HCT116 (cell line): ENCODE data around the gene OR2H2. TPM values are rescaled to one million over a fixed set of nuclear protein-coding genes. Genes with fewer than 3 reads are reported as not detected.

Source experiments
- ATAC-seq: fragments of 200-7000 bp; cut with Tn5 transposase; 2 replicates; pipeline ENCODE4 v1.9.1; 2020; ENCODE audit warnings: mild to moderate bottlenecking, moderate library complexity
- BruUV-seq: library from RNA; stranded (reverse); fragments of 400-500 nt; replicated peaks from 2 replicates; lab custom pipeline; 2021; lab: Mats Ljungman, UMichigan
- CTCF ChIA-PET: fragments of 300-600 bp; sonication (Branson Sonifier 250); formaldehyde crosslinking; loops from one replicate; lab custom pipeline; 2021; ENCODE audit warnings: antibody characterized with exemption; lab: Charles Lee
- POLR2A ChIA-PET: fragments of 300-600, 350-600 bp; sonication (Branson Sonifier 250); formaldehyde crosslinking; loops from one replicate; lab custom pipeline; 2021; ENCODE audit warnings: antibody characterized with exemption; lab: Charles Lee
- RAD21 ChIA-PET, 2 experiments: fragments of 300-600 bp; sonication (Branson Sonifier 250); formaldehyde crosslinking; loops; one replicate each; lab custom pipeline; 2023; ENCODE audit warnings: low total read pairs in 2 of 2; ENCODE audit not compliant: uncharacterized antibody in 2 of 2, unreplicated experiment in 2 of 2, low non-redundant PET in 1 of 2; lab: Charles Lee
- DNase-seq: peaks from one replicate; pipeline ENCODE4 v3.0.0-alpha.2; 2010; ENCODE audit warnings: low read depth, low spot score
- H2AFZ ChIP-seq: fragments of 200-600 bp; shearing (Covaris generic), sonication (generic); 2 replicates; pipeline ENCODE4 v1.6.1; 2017; ENCODE audit warnings: low read depth, mixed run types, mixed read lengths, antibody characterized with exemption, low read length; ENCODE audit not compliant: poor library complexity, severe bottlenecking
- H3K27ac ChIP-seq: 2 replicates; pipeline ENCODE4 v1.5.1; 2012; ENCODE audit warnings: low read depth, low read length
- H3K27me3 ChIP-seq: fragments of 200-600 bp; sonication (generic); 2 replicates; pipeline ENCODE4 v1.6.1; 2016; ENCODE audit warnings: mixed run types, low read length, mixed read lengths; ENCODE audit not compliant: insufficient read depth
- H3K36me3 ChIP-seq, 2 experiments: fragments of 200-500 bp in 1 of 2; fragments of 200-600 bp in 1 of 2; sonication (Bioruptor generic) in 1 of 2; sonication (generic) in 1 of 2; 2 replicates each; pipeline versions ENCODE4 v1.5.1 to v1.6.1; 2014 to 2016; ENCODE audit warnings: low read length in 2 of 2, inconsistent platforms in 1 of 2, mixed read lengths in 1 of 2, mixed run types in 1 of 2; ENCODE audit not compliant: insufficient read depth in 2 of 2, control insufficient read depth in 1 of 2
- H3K4me1 ChIP-seq, 2 experiments: fragments of 200-600 bp in 1 of 2; sonication (generic) in 1 of 2; 2 replicates each; pipeline versions ENCODE4 v1.5.1 to v1.6.1; 2012 to 2017; ENCODE audit warnings: low read length in 2 of 2, inconsistent platforms in 1 of 2, mild to moderate bottlenecking in 1 of 2, mixed read lengths in 1 of 2, mixed run types in 1 of 2, moderate library complexity in 1 of 2; ENCODE audit not compliant: insufficient read depth in 2 of 2, control insufficient read depth in 1 of 2
- H3K4me2 ChIP-seq: fragments of 200-600 bp; sonication (generic); 2 replicates; pipeline ENCODE4 v1.6.1; 2017; ENCODE audit warnings: mixed run types, low read length, mixed read lengths
- H3K4me3 ChIP-seq, 2 experiments: fragments of 200-600 bp in 1 of 2; sonication (generic) in 1 of 2; replicated peaks in 1 of 2; 2 replicates each; pipeline ENCODE4 v1.5.1; 2011 to 2016; ENCODE audit warnings: low read length in 2 of 2, control low read depth in 1 of 2, low read depth in 1 of 2, mild to moderate bottlenecking in 1 of 2, mixed read lengths in 1 of 2, mixed run types in 1 of 2
- H3K79me2 ChIP-seq: fragments of 200-600 bp; sonication (generic); 2 replicates; pipeline ENCODE4 v1.6.1; 2017; ENCODE audit warnings: mild to moderate bottlenecking, mixed run types, low read length, moderate library complexity, mixed read lengths; ENCODE audit not compliant: insufficient read depth
- H3K9ac ChIP-seq: fragments of 200-600 bp; sonication (generic); 2 replicates; pipeline ENCODE4 v1.6.1; 2016; ENCODE audit warnings: low read length, mixed read lengths
- H3K9me2 ChIP-seq: fragments of 200-600 bp; sonication (generic), shearing (Covaris generic); 2 replicates; pipeline ENCODE4 v1.6.1; 2017; ENCODE audit warnings: mixed run types, mild to moderate bottlenecking, moderate library complexity; ENCODE audit not compliant: insufficient read depth
- H3K9me3 ChIP-seq, 2 experiments: fragments of 200-500 bp in 1 of 2; fragments of 200-600 bp in 1 of 2; sonication (Bioruptor generic) in 1 of 2; sonication (generic) in 1 of 2; 2 replicates each; pipeline ENCODE4 v1.6.1; 2014 to 2017; ENCODE audit warnings: low read length in 2 of 2, mixed read lengths in 2 of 2, inconsistent platforms in 1 of 2, low read depth in 1 of 2, mild to moderate bottlenecking in 1 of 2, mixed run types in 1 of 2, moderate library complexity in 1 of 2; ENCODE audit not compliant: control insufficient read depth in 1 of 2, insufficient read depth in 1 of 2
- H4K20me1 ChIP-seq: fragments of 200-600 bp; sonication (generic), shearing (Covaris generic); 2 replicates; pipeline ENCODE4 v1.6.1; 2017; ENCODE audit warnings: mixed run types, mild to moderate bottlenecking, moderate library complexity; ENCODE audit not compliant: insufficient read depth
- CBX3 ChIP-seq: IDR thresholded peaks from 2 replicates; pipeline ENCODE4 v1.6.1; 2012; ENCODE audit warnings: low read depth
- EGR1 ChIP-seq: IDR thresholded peaks from 2 replicates; pipeline ENCODE4 v1.6.1; 2012; ENCODE audit warnings: low read depth
- EZH2 ChIP-seq: fragments of 200-600 bp; sonication (generic); IDR thresholded peaks from 2 replicates; pipeline ENCODE4 v1.6.1; 2017; ENCODE audit warnings: antibody characterized with exemption, mixed run types
- JUND ChIP-seq: IDR thresholded peaks from 2 replicates; pipeline ENCODE4 v1.6.1; 2012
- POLR2A ChIP-seq: IDR thresholded peaks from 2 replicates; pipeline ENCODE4 v1.7.0; 2011; ENCODE audit warnings: borderline replicate concordance; ENCODE audit not compliant: insufficient read depth, insufficient read length; ENCODE audit errors: extremely low read depth
- RAD21 ChIP-seq: IDR thresholded peaks from 2 replicates; pipeline ENCODE4 v1.6.1; 2012; ENCODE audit warnings: low read depth, mild to moderate bottlenecking
- SIN3A ChIP-seq: IDR thresholded peaks from 2 replicates; pipeline ENCODE4 v1.6.1; 2012; ENCODE audit warnings: low read depth
- SP1 ChIP-seq: IDR thresholded peaks from 2 replicates; pipeline ENCODE4 v1.6.1; 2012; ENCODE audit warnings: low read depth
- ZBTB33 ChIP-seq: IDR thresholded peaks from 2 replicates; pipeline ENCODE4 v1.6.1; 2011; ENCODE audit warnings: mild to moderate bottlenecking, low read length, moderate library complexity; ENCODE audit not compliant: insufficient replicate concordance; ENCODE audit errors: extremely low read depth
- ZFX ChIP-seq: fragments of 450-650 bp; IDR thresholded peaks from 2 replicates; pipeline ENCODE4 v1.6.1; 2017
- ZNF274 ChIP-seq: fragments of 200-500 bp; sonication (Bioruptor generic); IDR thresholded peaks from 2 replicates; pipeline ENCODE4 v1.6.1; 2014; ENCODE audit warnings: mild to moderate bottlenecking, low read depth, low read length, inconsistent platforms
- intact Hi-C: fragments of 100-400 bp; cut with micrococcal nuclease; formaldehyde crosslinking; loops from 2 replicates; pipeline ENCODE4 v1.10.0; 2022
- total RNA-seq: library from RNA; stranded (reverse); gene quantifications from one replicate; pipeline ENCODE4 v1.2.1, GENCODE V29; 2021; ENCODE audit not compliant: unreplicated experiment

Gene OR2H2
- total RNA-seq, 1 experiment from 2014 or later: not detected

- no peak overlapping the region for H2AFZ ChIP-seq
- ATAC-seq: no peak
- BruUV-seq: no TSS peak
Measured at GRCh38 chr6:29627755-29628418, 43.0 kb downstream of the OR2H2 start.

More at GRCh38 chr6:29627755-29628418, 43.0 kb downstream of the OR2H2 start:
- no peaks in the 10 kb centered on the region for H3K9me3 ChIP-seq
- no peak overlapping the region for H3K27ac ChIP-seq
- no peak for DNase-seq
- CTCF ChIA-PET: interaction anchor here (1.0 kb wide), 1 partner anchor 8 kb away, joined by 3 read pairs; no protein-coding TSS in a partner anchor
- peaks cover 3 to 10% of the 10 kb centered on the region in 2 experiments; a peak in 1 of 4 replicates for H3K36me3 ChIP-seq
- H3K4me3 ChIP-seq: no peak overlapping the region
- RAD21 ChIA-PET: no interaction called here
- no peak for TF ChIP-seq ZBTB33
- no peak for TF ChIP-seq JUND
- TF ChIP-seq POLR2A: no peak
- no peak for TF ChIP-seq CBX3
- TF ChIP-seq EGR1: no peak
- TF ChIP-seq ZFX: no peak
- TF ChIP-seq SP1: no peak
- TF ChIP-seq ZNF274: no peak
- no peak for TF ChIP-seq SIN3A
- no peak for TF ChIP-seq EZH2
- no peak for TF ChIP-seq RAD21
- no peak overlapping the region for H3K9ac ChIP-seq
- peaks cover 7 to 14% of the 10 kb centered on the region in 2 experiments for H3K4me1 ChIP-seq
- no peaks in the 10 kb centered on the region for H3K79me2 ChIP-seq
- H4K20me1 ChIP-seq: no peaks in the 10 kb centered on the region
- POLR2A ChIA-PET: no interaction called here
- H3K4me2 ChIP-seq: no peak overlapping the region
- intact Hi-C loops: no loop called here
- no peaks in the 10 kb centered on the region for H3K27me3 ChIP-seq
- H3K9me2 ChIP-seq: no peaks in the 10 kb centered on the region
